WTC11 (cell line): ENCODE measurements around the gene ARHGEF17.

Experiments
- CREB1 ChIP-seq: sonication (generic); formaldehyde crosslinking; IDR thresholded peaks from 2 replicates; pipeline ENCODE4 v1.8.0; 2023; ENCODE audit warnings: mild to moderate bottlenecking, missing genetic modification reagents
- MYBL2 ChIP-seq: sonication (generic); formaldehyde crosslinking; IDR thresholded peaks from 2 replicates; pipeline ENCODE4 v1.8.1; 2023; ENCODE audit warnings: mild to moderate bottlenecking, moderate library complexity, missing genetic modification reagents
- TCF7 ChIP-seq: sonication (generic); formaldehyde crosslinking; IDR thresholded peaks from 2 replicates; pipeline ENCODE4 v1.8.0; 2022; ENCODE audit warnings: mild to moderate bottlenecking, low read depth, missing genetic modification reagents, moderate library complexity
- TEAD4 ChIP-seq: sonication (generic); formaldehyde crosslinking; IDR thresholded peaks from 2 replicates; pipeline ENCODE4 v1.8.0; 2022; ENCODE audit warnings: mild to moderate bottlenecking, missing genetic modification reagents
- TF ChIP-seq, protein P1 (sequence below): fragments of 200-600 bp; IDR thresholded peaks from 2 replicates; pipeline ENCODE4 v1.8.0; 2022; ENCODE audit warnings: antibody characterized with exemption
- TF ChIP-seq, protein P2 (sequence below): sonication (generic); formaldehyde crosslinking; IDR thresholded peaks from 2 replicates; pipeline ENCODE4 v1.8.0; 2023; ENCODE audit warnings: missing genetic modification reagents

- TF ChIP-seq CREB1 (CRISPR knock-in tag) (no peak), TCF7 (CRISPR knock-in tag) (no peak), MYBL2 (CRISPR knock-in tag) (no peak), TEAD4 (no peak)
- TF ChIP-seq, protein P1, sequence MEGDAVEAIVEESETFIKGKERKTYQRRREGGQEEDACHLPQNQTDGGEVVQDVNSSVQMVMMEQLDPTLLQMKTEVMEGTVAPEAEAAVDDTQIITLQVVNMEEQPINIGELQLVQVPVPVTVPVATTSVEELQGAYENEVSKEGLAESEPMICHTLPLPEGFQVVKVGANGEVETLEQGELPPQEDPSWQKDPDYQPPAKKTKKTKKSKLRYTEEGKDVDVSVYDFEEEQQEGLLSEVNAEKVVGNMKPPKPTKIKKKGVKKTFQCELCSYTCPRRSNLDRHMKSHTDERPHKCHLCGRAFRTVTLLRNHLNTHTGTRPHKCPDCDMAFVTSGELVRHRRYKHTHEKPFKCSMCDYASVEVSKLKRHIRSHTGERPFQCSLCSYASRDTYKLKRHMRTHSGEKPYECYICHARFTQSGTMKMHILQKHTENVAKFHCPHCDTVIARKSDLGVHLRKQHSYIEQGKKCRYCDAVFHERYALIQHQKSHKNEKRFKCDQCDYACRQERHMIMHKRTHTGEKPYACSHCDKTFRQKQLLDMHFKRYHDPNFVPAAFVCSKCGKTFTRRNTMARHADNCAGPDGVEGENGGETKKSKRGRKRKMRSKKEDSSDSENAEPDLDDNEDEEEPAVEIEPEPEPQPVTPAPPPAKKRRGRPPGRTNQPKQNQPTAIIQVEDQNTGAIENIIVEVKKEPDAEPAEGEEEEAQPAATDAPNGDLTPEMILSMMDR, result no peak
- TF ChIP-seq, protein P2, sequence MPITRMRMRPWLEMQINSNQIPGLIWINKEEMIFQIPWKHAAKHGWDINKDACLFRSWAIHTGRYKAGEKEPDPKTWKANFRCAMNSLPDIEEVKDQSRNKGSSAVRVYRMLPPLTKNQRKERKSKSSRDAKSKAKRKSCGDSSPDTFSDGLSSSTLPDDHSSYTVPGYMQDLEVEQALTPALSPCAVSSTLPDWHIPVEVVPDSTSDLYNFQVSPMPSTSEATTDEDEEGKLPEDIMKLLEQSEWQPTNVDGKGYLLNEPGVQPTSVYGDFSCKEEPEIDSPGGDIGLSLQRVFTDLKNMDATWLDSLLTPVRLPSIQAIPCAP, result no peak
Observed at GRCh38 chr11:73380897-73381410, 72.9 kb downstream of the ARHGEF17 start.
